Loucy (cell line): ENCODE measurements around the gene DDX4.

Experiments used
- EZH2phosphoT487 ChIP-seq: fragments of 200-600 bp; IDR thresholded peaks from 2 replicates; pipeline ENCODE4 v1.6.1; 2018; ENCODE audit warnings: antibody characterized with exemption, mild to moderate bottlenecking, moderate library complexity, borderline replicate concordance
- TF ChIP-seq, protein P1 (sequence below): fragments of 200-600 bp; sonication (generic); conservative IDR thresholded peaks from 2 replicates; pipeline ENCODE4 v1.5.1; 2014; ENCODE audit warnings: mild to moderate bottlenecking, antibody characterized with exemption, low read length

GRCh38 chr5:55734658-55735057, 3.2 kb upstream of the DDX4 start:
- TF ChIP-seq, protein P1, sequence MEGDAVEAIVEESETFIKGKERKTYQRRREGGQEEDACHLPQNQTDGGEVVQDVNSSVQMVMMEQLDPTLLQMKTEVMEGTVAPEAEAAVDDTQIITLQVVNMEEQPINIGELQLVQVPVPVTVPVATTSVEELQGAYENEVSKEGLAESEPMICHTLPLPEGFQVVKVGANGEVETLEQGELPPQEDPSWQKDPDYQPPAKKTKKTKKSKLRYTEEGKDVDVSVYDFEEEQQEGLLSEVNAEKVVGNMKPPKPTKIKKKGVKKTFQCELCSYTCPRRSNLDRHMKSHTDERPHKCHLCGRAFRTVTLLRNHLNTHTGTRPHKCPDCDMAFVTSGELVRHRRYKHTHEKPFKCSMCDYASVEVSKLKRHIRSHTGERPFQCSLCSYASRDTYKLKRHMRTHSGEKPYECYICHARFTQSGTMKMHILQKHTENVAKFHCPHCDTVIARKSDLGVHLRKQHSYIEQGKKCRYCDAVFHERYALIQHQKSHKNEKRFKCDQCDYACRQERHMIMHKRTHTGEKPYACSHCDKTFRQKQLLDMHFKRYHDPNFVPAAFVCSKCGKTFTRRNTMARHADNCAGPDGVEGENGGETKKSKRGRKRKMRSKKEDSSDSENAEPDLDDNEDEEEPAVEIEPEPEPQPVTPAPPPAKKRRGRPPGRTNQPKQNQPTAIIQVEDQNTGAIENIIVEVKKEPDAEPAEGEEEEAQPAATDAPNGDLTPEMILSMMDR, result no peak
- no peak for TF ChIP-seq EZH2phosphoT487
